Superior temporal gyrus (tissue), 1 donor: ENCODE data around the gene ATG101.

Experiments
- DNase-seq: peaks from one replicate; pipeline ENCODE4 v3.0.0-alpha.2; 2016; ENCODE audit errors: extremely low spot score

ATG101 gene

DNA sequence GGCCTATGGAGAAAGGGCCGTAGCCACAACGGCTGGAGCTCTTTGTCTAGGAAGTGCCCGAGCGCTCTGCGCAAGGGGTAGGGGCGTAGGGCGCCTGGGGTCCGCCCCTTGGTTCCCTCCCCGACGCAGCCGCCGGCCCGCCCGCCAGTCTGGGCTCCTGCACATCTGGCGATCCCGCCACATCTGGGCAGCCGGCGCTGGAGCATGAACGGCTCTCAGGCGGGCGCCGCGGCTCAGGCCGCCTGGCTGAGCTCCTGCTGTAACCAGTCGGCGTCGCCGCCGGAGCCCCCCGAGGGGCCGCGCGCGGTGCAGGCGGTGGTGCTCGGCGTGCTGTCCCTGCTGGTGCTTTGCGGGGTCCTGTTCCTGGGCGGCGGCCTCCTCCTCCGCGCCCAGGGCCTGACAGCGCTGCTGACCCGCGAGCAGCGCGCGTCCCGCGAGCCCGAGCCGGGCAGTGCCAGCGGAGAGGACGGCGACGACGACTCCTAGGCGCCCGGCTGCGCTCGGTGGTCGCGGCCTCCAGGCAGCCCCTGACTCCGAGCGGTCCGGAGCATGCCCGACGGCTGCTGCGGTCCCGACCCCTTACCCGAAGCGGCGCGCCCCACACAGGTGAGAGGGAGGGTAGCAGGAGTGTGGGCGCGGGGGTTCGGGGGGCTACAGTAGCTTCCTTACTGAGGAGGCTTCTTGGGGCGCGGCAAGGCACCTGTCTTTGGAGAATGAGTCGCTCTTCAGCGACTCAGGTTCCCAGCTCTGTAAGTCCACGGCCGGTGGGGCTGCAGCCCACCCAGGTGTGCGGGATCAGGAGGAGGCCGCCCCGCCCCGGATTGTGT is 10.0 kb downstream of the ATG101 start, which contains the start of gene SMIM41:
SMIM41 (plus strand) TSS at position 129 of the 827 bp plus-strand sequence; CDS start at position 205, 76 bp downstream.
- no peak for DNase-seq

DNA sequence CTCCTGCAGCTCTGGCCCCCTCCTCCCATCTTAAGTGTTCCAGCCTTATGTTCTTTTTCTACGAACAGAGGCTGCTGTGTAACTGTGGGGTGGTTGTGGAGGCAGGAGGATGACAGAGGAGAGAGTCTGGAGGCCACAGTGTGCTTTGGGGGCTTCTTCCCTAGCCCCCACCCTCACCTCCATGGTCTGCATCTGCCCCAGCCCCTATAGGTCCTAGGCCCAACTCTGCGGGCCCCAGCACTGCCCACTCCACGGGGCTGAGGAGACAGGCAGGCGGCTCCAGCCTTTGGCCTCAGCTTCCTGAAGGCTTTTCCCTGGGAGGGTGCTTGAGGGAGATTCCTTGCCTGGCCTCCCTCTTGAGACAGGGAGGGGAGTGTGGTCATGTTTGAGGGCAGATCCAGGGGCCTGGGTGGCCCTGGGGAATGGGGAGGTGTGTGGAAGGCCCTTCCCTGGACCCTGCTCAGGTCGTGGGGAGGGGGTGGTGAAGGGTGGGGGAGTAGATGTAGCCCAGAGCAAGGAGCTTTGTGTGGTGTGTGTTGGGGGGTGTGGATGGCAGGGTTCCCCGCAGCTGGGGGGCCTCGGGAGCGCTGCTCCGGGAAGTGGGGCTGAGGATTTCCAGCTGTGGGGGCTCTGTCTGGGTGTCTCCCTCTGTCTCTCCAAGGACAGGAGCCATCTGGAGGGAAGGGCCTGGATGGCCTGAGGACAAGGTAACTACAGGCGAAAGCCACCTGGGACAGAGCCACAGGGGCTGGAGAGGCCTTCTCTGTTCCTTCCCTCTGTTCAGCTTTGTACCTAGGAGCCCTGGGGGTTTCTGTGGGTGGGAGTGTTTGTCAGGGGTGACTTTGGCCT is 10.8 kb downstream of the ATG101 start:
- DNase-seq: no peak

DNA sequence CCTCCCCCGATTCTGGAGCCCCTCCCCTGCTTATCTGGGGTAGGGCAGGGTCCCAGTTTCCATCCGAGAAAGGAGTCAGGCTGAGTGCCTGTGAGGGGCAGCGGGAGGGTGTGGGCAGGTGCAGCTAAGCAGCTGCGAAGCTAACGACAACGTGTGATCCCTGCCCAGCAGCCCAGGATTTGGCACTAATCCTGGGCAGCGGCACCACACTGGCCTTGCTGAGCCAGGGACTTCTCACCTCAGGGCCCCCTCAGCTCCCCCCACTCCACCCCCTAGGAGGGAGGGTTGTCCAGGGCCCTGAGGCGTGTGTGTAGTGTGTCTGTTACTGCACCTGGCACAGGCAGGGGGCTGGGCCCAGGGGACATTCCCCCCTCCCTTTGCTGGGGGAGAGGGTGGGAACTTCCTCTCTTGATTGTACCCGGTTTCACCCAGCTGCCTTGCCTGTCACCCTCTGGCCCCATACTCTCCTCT is 11.5 kb downstream of the ATG101 start:
- DNase-seq: no peak

DNA sequence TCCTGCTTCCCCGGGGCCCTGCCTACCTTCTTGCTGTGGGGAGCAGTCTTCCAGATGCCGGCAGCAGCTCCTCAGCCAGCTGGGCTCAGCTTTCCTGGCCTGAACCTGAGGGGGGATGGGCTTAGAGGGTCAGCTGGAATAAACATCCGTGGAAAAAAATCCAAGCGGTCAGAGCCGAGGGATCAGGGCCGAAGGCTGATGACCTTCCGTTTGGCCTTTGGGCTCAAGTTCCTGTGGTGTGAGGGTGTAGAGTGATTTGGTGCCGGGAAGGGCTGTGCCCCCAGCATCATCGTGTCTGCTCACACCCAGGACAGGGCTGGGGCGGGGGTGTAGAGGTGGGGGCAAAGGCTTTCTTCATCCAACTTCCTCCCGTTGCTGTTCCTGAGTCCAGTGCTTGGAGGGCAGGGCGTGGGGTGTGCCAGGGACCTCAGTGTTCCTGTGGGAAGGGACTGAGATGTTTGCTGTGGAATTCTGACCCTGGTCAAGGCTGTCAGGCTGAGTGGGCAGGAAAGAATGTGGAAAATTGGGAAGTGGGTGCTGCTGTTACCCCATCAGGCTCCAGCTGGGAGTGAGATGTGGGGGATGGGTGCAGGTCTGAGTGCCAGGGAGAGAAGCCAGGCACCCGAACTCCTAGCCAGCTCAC is 12.4 kb downstream of the ATG101 start:
- DNase-seq: no peak

DNA sequence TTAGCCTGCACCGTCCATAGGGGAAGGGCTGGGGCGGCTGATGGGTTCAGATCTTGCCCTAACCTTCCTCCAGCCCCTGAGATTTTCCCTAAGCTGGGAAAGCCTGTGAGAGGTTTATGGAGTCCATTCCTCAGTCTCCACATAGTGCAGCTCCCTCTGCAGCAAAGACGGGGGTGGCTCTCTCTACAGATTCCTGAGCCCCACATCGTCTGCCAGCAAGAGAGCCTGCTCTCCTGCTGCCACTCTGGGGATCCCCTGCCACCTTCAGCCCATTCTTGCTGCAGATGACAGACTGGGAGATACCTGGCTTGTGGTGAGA is 12.8 kb downstream of the ATG101 start:
- no peak for DNase-seq

DNA sequence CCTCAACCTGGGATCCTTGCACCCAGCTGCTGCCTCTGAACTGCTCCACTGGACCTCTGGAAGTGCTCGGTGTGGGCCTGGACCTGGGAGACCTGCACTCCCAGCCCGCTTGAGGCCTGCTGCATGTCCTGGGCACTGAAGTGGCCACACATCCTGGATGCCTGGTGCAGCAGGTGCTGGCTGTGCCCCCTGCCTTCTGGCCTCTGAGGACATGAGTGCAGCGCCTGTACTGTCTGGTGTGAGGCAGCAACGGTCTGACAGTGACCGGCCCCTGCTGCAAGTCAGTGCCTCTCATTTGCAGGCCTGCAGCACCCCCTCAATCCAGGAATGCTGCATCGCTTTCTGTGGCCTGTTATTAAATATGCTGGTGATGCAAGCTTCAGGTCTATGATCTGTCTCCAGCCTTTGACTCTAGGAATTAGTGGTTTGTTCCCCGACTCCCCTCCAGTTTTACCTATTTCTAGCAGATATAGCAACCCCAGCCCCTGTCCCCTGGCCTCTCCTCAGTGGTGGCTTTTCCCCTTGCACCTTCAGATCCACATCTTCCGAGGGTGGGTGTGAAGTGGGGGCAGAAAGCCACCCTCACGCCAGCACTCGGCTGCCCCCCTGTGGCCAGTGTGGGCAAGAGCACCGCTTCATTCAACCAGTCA is 13.3 kb downstream of the ATG101 start:
- DNase-seq: peak; percentile 77

DNA sequence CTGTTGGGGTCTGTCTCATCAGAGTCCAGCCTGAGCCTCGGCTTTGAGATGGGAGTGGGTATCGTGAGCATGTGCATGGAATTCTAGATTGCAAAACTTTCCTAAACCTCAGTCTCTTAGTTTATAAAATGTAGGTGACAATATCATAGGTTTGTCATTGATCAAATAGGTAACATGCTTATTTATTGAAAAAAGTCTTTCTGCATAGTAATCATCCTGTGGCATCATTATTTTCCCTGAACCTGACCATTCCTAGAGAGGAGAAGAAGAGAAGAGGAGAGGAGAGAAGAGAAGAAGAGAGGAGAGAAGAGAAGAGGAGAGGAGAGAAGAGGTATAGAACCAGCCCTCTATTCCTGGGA is 13.8 kb downstream of the ATG101 start:
- no peak for DNase-seq

DNA sequence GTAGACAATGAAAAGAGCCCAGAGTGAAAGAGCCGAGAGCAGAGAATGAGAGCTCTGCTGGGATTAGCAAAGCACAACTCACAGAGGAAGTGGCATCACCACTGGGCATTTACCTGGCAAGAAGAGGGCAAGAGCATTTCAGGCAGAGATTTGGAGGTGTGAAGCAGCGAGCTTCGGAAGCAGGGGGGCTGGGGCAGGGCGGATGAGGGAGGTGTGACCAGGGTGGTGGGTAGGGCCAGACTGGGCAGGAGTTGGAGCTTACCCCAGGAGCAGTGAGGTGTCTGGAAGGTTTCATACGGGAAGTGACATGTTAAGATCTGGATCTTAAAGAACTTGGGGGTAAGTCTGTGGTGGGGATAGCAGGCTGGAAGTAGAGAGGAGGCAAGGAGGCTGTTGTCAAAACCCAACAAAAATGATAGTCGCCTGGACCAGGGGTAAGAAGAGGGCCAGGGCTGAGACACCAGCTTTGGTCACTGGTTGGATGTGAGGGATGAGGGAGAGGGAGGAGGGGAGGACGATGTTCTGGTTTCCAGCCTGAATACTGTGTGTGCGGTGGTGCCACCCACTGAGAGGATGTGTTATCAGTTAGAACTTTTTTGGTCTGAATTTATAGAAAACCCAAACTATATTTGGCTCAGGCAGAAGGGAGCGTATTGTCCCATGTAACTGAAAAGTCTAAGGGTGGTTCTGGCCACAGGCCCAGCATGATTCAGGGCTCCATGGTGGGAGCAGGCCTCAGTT is 14.9 kb downstream of the ATG101 start:
- peak; percentile 40 for DNase-seq

DNA sequence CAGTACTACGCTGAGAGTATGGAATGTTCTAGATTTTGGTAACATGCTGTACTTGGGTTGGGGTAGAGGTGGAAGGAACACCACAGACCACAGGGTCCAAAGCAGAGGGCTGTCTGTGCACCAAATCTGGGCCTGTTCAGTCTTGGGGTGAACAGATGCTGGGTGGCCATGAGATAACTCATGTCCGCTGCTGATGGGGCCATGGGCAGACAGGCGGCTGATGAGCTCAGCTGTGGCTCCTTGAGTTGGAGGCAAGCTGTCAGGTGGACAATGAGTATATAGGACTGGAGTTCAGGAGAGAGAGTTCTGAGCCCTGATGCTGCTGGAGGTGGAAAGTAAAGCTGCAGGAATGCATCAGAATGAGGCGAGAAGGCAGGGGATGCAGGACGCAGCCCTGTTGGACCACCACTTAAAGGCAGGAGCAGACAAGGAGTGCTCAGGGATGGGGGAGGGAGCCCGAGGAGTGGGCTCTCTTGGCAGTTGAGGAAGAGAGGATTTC is 16.0 kb downstream of the ATG101 start:
- no peak for DNase-seq

DNA sequence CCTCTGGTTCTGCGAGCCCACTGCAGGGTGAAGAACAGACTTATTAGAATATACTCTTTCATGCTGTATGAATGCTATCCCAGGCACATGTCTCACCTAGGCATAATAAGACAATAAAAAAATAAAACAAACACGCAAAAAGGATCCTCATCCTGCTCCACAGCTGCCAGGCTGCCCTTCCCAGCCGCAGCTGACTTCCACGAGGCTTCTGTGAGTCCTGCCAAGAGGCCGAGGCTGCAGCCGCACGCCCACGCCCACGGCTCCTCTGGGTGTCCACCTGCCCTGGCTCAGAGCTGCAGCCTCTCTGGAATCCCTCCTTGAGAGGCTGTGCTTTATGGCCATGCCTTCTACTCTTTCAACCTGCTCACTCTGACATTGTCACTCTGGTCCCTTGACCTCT is 16.6 kb downstream of the ATG101 start:
- DNase-seq: no peak

DNA sequence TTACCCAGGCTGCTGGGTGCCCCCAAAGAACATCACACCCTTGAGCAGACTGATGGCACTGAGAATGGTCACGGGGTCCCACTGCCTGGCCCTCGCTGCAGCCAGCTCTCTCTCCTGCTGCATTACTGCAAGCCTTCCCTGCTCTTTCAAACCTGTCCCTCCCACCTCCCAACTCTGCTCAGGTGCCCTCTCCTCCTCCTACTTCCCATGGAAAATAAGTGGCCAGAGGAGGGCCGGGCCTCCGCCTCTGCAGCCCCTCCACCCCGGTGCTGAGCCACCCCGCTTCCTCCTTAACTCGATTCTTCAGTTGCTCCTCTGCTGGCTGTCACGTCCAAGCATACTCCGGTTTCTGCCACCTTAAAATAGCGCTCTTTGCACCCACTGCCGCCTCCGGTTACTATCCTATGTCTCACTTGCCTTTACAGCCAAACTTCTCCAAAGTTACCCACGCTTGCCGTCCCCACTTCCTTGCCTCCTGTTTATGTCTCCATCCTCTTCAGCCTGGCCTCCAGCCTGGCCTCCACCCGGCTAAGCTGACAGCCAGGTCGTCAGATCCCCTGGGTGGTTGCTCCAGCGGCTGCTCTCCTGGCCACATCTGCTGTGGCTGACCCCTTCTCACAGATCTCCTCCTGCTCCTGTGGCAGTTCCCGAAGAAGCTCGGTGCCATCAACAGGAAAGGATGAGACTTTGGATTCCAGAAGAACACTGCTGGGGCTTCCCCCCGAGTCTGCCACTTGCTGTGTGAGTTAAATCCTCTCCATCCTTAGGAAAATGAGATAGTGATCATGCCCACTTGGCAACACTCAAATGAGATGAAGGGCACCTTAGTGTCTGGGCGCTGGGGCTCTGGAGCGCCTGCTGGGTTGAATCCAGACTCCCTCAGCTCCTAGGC is 17.4 kb downstream of the ATG101 start:
- DNase-seq: no peak

DNA sequence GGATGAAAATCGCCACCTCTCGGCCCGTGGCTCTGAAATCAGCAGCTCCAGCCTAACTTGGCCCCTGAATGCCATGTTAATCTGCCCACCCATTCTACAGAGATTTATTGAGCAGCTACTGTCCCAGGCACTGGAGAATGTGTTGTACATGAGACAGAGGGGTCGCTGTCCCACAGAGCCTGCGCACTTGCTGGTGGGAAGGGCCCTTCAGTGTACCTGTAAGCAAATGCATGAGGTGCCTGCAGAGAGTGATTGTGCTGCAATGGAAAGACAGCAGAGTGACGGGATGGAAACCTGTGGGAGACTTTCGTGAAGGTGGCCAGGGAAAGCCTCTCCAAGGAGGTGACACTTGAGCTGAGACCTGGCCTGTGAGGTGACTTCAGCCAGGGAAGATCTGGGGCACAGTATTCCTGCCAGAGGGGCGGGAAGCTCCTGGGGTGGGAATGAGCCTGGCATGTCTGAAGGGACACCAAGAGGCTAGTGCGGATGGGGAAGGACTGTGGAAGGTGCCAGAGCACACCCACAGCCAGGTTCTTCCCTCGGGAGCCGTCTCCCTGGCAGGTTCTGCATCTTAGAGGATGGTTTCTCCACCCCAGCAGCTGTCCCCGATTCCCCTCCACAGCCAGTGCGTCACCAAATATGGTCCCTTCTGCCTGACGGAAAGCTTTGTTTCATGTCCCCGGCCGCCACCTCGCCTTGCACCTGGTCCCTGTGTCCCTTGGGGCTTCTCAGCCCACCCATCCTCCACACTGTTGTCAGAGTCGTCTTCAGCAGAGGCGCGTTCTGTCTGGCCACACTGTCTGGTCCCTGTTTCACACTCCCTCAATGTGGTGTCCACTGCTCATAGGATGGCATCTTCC is 18.4 kb downstream of the ATG101 start:
- DNase-seq: no peak

DNA sequence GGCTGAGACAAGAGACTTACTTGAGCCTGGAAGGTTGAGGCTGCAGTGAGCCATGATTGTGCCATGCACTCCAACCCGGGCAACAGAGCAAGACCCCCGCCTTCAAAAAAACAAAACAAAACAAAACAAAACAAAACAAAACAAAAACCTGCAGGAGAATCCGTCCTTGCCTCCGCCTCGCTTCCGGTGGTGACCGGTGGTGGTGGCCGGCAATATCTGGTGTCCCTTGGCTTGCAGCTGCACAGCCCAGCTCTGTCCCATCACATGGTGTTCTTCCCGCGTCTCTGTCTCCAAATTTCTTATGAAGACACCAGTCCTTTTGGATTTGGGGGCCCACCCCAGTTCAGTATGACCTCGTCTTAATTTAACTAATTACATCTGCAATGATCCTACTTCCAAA is 19.7 kb downstream of the ATG101 start:
- DNase-seq: no peak

DNA sequence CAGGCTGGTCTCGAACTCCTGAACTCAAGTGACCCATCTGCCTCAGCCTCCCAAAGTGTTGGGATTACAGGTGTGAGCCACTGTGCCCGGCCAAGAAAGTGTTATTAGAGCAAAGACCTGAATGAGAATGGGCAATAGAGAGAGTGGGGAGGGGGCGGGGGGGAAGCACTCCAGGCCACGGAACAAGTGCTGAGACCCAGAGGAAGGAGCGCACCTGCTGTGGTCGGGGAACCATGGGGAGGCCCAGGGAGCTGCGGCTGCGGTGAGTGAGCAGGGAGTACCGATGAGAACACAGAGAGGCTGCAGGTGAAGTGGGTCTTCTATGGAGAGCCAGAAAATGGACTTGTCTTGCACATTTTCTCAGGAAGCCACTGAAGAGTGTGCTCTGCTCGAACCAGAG is 20.5 kb downstream of the ATG101 start:
- DNase-seq: no peak

DNA sequence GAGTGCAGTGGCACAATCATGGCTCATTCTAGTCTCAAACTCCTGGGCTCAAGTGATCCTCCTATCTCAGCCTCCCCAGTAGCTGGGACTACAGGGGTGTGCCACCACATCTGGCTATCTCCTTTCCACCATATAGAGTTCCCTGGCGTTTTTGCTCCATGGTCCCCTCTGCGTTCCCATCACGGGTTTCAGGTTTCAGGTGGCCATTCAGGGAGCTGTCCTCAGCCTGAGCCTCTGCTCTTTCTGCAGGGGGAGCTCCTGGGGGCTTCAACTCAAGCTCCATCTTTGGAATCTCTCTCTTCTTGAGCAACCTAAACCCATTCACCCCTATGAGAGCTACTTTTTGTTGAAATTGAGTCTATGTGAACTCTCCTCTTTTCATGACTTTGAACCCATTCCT is 21.3 kb downstream of the ATG101 start:
- no peak for DNase-seq

DNA sequence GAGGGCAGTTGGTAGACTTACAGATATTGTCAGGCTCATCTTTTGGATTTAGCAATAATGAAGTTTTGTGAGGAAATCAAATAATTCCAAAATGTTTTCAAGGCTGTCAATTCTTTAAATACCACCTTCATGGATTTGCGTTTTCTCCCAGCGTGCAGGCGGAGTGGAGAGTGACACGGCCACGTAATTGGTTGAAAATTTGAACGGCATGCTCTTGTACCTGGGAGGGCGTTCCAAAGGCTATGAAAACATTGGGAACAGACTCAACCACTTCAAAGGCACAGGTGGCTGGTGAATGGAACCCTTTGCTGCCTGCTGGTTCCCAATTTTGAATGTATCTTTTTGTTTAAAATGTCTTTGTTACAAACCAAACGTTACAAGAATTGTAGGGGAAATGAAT is 22.1 kb downstream of the ATG101 start:
- DNase-seq: no peak

DNA sequence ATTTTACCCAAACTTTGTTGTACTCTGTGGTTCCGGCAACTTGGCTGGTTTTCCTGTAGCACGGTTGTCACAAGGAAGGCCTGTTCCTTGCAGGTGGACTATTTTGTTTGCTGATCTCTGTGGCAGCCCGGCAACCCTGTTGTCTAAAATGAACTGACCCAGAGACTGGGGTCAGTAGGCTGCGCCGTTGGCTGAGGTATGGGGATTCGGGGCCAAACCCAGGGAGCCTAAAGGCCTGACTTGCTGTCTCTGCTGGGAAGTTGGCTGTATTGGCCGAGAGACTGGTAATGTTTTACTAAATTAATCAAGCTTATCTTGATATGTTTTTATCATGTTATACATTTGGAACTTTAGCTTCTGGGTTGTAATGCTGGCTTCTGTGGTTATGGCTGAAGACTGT is 23.6 kb downstream of the ATG101 start:
- no peak for DNase-seq

DNA sequence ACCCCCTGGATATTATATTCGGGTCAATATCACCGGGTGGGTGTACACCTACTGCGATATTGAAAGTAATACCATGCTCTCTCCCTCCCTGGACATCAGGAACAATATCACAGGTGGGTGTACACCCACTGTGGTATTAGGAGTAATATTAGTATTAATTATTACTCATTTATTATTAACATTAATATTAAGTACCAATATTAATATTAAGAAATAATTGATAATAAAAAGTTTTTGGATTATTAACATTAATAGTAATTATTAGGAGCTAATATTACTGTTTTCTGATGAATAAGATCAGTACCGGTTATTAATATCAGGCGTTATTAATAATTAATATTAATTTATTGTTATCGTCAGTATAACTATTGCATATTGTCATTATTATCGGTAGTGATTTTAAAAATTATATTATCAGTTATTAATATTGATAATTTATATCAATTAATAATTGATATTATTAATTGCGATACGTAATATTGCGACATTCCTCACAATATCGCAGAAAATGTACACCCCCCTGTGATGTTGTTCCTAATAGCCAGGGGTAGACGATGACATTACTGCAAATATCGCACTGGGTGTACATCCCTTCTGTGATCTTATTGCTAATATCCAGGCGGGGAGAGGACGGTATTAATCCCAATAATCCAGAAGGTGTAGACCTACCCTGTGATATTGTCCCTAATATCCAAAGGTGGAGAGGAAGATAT is 26.7 kb downstream of the ATG101 start:
- DNase-seq: no peak
